PC-3 (cell line): ENCODE measurements around the gene FOXL1.

Source experiments
- CTCF ChIP-seq: fragments of 300-600 bp; sonication (generic); conservative IDR thresholded peaks from 2 replicates; pipeline ENCODE4 v1.5.1; 2017; ENCODE audit warnings: antibody characterized with exemption, low read depth, mild to moderate bottlenecking, low read length
- EZH2 ChIP-seq: fragments of 300-600 bp; sonication (generic); IDR thresholded peaks from one replicate; pipeline ENCODE4 v1.6.1; 2017; ENCODE audit warnings: antibody characterized with exemption, mild to moderate bottlenecking, low read length; ENCODE audit not compliant: unreplicated experiment
- EZH2phosphoT487 ChIP-seq: fragments of 300-600 bp; sonication (generic); IDR thresholded peaks from 2 replicates; pipeline ENCODE4 v1.6.1; 2018; ENCODE audit warnings: mild to moderate bottlenecking, antibody characterized with exemption, low read length, borderline replicate concordance

GRCh38 chr16:86558355-86559193, 19.8 kb upstream of the FOXL1 start:
- TF ChIP-seq CTCF (no peak), EZH2phosphoT487 (no peak), EZH2 (no peak)
